ENCODE results near the gene FOXC2. TPM values are rescaled to one million over a fixed set of nuclear protein-coding genes. Genes with fewer than 3 reads are reported as not detected.

FOXC2 gene
- total and polyA plus RNA-seq, 10 of the 15 experiments (the other 5 are each of a cell fraction or from before 2014, with no cell fraction given) = not detected

DNA sequence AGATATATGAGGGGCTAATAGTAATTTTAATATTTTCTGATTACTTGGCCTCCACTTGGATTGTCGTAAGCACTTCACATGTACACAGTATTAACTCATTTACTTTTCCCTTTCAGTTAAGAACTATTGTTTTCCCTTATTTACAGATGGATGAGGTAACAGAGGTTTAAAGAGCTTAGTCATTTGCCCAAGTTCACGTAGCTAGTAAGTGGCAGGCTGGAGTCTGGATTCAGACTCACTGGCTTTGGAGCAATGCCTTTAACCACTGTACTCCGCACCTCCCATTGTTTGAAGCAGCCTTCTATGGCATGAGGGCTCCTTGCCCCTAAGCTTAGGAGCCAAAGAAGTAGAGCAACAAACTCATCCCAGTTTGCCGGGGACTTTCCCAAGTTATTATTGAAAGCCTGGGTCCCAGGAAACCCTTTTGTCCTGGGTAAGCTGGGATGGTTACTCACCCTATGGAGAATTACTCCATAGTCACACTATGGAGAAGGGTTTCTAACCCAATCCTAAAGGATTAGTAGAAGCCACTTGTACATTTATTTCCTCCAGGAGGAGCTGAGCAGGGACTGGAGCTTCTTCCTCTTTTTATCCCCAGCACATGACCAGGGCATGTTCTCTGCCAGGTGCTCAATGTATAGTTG lies 24.0 kb downstream of the FOXC2 start:
- in situ Hi-C loops (cut with MboI) (no loop called here), intact Hi-C loops (cut with micrococcal nuclease; ENCODE audit: unreplicated experiment) (no loop called here)
- POLR2A ChIA-PET = no interaction called here
- FAIRE-seq (no peak), ATAC-seq (no peak), DNase-seq (ENCODE audit: low read depth, low spot score) (no peak)
- SMC1A ChIA-PET (ENCODE audit: uncharacterized antibody, unreplicated experiment) = interaction anchor here (0.7 kb wide), 1 partner anchor 11 kb away, joined by 3 read pairs; no protein-coding TSS in a partner anchor
- Histone ChIP-seq H2AFZ (ENCODE audit: control insufficient read depth, low read depth, low read length) (no peak overlapping the region), H4K20me1 (ENCODE audit: control insufficient read depth, insufficient read depth) (no peaks in the 10 kb centered on the region), H3K4me2 (ENCODE audit: control insufficient read depth, insufficient read depth) (no peak overlapping the region), H3K4me1 (ENCODE audit: control insufficient read depth, insufficient read depth, low read length) (no peaks in the 10 kb centered on the region), H3K4me3 (no peak overlapping the region), H3K79me2 (ENCODE audit: control insufficient read depth, insufficient read depth, low read length) (no peaks in the 10 kb centered on the region), H3K27me3 (replicated peaks in 1 of 2; ENCODE audit: control insufficient read depth in 2 of 2, insufficient read depth in 2 of 2, low read length in 1 of 2) (peaks cover 2 to 4% of the 10 kb centered on the region in 2 experiments; a peak in 3 of 4 replicates), H3K36me3 (ENCODE audit: control insufficient read depth in 2 of 2, insufficient read depth in 2 of 2, low read length in 1 of 2) (no peaks in the 10 kb centered on the region), H3K9me3 (replicated peaks; ENCODE audit: control insufficient read depth, insufficient read depth, low read length) (no peaks in the 10 kb centered on the region), H3K27ac (ENCODE audit: control insufficient read depth, insufficient read depth) (no peak overlapping the region), H3K9ac (ENCODE audit: control insufficient read depth, insufficient read depth, low read length) (no peak overlapping the region)
- no TSS peak for BruUV-seq (replicated peaks)
- RAD21 ChIA-PET (ENCODE audit: unreplicated experiment) = no interaction called here
- 50% methylated on average over 4 of the region's 4 CpGs for WGBS (ENCODE audit: insufficient coverage, insufficient replicate concordance, low lambda C conversion rate, missing lambda C conversion rate)
- CTCF ChIA-PET = no interaction called here
- no peak for TF ChIP-seq SUZ12 (IDR thresholded peaks at IDR 0.05; ENCODE audit: unreplicated experiment)
- TF ChIP-seq MYB (IDR thresholded peaks at IDR 0.05; ENCODE audit: borderline replicate concordance, low read depth, low read length) = no peak
- TF ChIP-seq FOXM1 (IDR thresholded peaks at IDR 0.05; ENCODE audit: low read depth, low read length) = no peak
- TF ChIP-seq ZBTB11 (CRISPR knock-in tag; IDR thresholded peaks at IDR 0.05) = no peak
- TF ChIP-seq, protein P1, sequence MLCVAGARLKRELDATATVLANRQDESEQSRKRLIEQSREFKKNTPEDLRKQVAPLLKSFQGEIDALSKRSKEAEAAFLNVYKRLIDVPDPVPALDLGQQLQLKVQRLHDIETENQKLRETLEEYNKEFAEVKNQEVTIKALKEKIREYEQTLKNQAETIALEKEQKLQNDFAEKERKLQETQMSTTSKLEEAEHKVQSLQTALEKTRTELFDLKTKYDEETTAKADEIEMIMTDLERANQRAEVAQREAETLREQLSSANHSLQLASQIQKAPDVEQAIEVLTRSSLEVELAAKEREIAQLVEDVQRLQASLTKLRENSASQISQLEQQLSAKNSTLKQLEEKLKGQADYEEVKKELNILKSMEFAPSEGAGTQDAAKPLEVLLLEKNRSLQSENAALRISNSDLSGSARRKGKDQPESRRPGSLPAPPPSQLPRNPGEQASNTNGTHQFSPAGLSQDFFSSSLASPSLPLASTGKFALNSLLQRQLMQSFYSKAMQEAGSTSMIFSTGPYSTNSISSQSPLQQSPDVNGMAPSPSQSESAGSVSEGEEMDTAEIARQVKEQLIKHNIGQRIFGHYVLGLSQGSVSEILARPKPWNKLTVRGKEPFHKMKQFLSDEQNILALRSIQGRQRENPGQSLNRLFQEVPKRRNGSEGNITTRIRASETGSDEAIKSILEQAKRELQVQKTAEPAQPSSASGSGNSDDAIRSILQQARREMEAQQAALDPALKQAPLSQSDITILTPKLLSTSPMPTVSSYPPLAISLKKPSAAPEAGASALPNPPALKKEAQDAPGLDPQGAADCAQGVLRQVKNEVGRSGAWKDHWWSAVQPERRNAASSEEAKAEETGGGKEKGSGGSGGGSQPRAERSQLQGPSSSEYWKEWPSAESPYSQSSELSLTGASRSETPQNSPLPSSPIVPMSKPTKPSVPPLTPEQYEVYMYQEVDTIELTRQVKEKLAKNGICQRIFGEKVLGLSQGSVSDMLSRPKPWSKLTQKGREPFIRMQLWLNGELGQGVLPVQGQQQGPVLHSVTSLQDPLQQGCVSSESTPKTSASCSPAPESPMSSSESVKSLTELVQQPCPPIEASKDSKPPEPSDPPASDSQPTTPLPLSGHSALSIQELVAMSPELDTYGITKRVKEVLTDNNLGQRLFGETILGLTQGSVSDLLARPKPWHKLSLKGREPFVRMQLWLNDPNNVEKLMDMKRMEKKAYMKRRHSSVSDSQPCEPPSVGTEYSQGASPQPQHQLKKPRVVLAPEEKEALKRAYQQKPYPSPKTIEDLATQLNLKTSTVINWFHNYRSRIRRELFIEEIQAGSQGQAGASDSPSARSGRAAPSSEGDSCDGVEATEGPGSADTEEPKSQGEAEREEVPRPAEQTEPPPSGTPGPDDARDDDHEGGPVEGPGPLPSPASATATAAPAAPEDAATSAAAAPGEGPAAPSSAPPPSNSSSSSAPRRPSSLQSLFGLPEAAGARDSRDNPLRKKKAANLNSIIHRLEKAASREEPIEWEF (IDR thresholded peaks at IDR 0.05; ENCODE audit: insufficient replicate concordance, low read depth, low read length) = no peak
- TF ChIP-seq HDGF (IDR thresholded peaks at IDR 0.05) = no peak
- TF ChIP-seq CHD1 (IDR thresholded peaks at IDR 0.05; ENCODE audit: low read depth, low read length) = no peak
- no peak for TF ChIP-seq BRCA1 (IDR thresholded peaks at IDR 0.05; ENCODE audit: low read depth, low read length)
- no peak for TF ChIP-seq KLF5 (IDR thresholded peaks at IDR 0.05; ENCODE audit: partially characterized antibody)
- no peak for TF ChIP-seq MAX (IDR thresholded peaks at IDR 0.05; ENCODE audit: low read depth, low read length)
- no peak for TF ChIP-seq MYC (IDR thresholded peaks at IDR 0.05; ENCODE audit: insufficient read depth, insufficient read length, insufficient replicate concordance, low read length, severe bottlenecking)
